HG03460 (cell line): ENCODE results near the gene ARL5C.
"Not testable (repeated sequence)": the region's sequence is repeated elsewhere in the genome, so short reads cannot be mapped to it uniquely, and the experiment has no call there.

Experiments
- ATAC-seq: cut with Tn5 transposase; IDR thresholded peaks from one replicate; pipeline ENCODE4 v1.9.1; 2021; ENCODE audit not compliant: unreplicated experiment

The ARL5C gene

DNA sequence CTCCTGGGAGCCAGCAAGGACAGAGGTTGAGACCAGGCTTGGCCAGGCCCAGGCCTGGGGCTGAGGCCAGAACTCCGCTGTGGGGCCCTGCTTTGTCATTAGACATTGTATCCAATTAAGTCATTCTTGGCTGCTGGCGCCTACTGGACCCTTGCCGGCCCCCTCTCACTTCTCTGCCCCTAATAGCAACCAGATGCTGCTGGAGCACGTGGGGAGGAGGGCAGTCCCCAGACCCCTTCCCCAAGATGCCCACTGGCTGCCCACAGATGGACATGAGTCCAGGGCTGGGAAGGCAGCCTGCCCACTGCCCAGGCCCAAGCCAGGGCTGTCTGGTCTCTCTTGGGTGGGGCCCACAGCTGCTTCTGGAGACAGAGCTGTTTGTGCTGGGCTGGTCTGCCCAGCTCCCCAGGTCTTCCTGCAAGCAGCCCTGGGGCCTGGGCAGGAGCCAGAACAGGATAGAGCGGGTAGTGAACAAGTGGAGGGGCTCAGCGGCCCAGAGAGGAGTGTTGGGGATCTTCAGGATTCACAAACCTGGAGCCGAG, 22.3 kb downstream of the ARL5C start:
- ATAC-seq, result no peak

DNA sequence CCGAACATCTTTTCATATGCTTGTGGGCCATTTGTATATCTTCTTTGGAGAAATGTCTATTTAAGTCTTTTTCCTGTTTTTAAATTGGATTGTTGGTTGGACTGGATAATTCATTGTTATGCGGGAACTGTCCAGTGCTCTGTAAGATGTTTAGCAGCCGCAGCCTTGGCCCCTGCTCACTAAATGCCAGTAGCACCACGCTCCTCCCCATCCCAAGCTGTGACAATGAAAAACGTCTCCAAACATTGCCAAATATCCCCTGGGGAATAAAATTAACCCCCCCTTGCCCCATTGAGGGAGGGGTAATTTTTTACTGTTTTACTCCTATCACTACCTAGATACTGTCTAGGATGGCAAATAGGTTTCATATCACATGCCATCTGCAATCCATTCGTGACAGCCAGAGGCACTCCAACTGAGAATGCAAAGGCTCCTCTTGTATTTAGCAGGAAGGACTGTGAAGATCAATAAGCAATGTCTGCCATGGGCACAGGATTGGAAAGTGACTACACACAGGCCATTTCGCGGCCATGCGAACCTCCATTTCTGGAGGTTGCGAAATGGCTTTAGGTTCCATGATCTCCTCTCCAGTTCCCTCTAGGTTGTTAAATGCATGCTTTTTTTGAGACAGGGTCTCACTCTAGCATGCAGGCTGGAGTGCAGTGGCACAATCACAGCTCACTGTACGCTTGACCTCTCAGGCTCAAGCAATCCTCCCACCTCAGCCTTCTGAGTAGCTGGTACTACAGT, 23.9 kb downstream of the ARL5C start:
- ATAC-seq, result no peak

DNA sequence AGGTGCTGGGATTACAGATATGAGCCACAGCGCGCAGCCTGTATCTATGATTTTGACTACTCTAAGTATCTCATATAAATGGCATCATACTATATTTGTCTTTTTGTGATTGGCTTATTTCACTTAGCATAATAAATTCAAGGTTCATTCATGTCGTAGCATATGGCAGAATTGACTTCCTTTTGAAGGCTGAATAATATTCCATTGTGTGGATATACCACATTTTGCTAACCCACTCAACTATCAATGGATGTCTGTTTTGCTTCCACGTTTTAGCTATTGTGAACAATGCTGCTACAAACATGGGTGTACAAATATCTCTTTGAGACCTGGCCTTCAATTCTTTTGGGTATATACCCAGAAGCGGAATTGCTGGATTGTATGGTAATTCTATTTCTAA, 24.7 kb downstream of the ARL5C start:
- ATAC-seq, result no peak

DNA sequence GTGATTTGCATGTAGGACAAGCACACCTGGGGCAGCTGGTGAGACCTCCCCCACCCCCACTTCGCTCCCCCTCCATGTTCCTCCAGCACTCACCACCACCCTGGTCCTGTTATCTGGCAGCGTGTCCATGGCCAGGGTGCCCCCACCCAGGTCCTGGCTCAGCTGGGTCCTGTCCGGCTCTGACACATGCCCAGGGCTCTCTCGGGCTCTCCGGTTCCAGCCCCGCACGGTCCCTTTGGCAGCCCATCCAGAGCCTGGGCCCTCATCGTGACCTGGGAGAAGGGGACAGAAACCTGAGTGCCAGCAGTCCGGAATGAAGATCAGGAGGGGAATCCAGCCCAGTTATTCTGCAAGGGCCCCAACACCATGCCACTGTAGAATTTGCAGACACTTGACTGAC, 26.4 kb downstream of the ARL5C start:
- no peak for ATAC-seq

DNA sequence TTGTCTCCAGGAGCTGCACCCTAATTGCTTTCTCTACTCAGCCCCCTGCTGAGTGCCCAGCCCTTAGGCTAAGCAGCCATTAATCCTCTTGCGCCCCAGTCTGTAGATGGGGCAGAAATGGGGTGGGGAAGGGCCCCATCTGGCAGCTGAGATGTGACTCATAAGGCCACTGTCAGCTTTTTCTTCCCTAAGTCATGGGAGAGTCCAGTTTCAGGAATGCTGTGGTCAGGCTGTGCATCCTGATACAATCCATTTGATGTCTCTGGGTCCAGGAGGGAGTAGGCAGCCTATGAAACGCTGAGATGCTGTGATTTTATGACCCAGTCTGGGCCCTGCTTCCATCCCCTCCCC, 26.8 kb downstream of the ARL5C start:
- ATAC-seq, result no peak

DNA sequence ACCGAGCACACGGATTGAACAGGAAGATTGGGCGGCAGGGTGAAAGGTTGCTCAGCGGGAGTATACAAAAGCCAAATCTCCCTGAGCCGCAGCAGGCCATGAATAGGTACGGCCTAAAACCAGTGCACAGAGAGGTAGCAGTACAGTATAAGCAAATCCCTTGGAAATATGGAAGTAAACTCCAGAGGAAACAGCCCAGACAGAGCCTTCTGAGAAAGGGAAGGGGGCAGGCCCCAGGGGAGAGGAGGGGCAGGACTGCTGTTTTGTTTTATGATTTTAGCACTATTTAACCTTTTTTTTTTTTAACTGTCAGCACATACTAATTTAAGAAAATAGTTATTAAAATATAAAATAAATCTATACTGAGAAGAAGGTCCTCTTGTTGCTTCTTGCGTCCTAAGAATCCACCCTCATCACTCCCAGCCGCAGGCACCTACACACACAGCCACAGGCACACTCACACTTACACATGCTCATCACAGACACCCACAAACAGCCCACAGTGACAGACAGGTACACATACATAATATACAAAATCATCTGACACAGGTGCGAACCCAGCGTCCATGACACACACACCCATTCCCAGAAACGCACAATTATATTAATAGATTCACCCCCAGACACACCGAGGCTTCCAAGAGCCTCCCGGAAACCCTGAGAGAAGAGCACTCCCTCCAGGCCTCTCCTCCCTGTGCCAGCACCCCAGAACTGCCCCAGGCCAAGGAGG, 27.4 kb downstream of the ARL5C start:
- ATAC-seq, result no peak

DNA sequence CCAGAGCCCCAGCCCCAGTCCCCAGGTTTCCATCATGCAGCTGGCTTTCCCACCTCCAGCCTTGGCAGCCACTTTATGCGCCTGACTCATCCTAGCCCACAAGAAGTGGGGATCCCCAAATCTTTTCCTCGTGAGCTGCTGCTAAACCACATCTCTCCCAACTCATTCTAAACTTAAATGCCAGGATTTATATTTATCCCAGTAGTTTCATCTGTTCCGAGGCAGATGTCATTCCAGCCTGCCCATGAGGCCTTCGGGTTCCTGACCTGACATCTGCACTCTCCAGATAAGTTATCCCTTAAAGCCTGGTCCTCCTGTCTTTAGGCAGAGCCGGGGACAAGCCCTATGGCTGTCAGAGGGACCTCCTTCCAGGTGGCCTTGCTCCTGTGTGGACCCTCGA, 31.1 kb downstream of the ARL5C start:
- no peak for ATAC-seq

DNA sequence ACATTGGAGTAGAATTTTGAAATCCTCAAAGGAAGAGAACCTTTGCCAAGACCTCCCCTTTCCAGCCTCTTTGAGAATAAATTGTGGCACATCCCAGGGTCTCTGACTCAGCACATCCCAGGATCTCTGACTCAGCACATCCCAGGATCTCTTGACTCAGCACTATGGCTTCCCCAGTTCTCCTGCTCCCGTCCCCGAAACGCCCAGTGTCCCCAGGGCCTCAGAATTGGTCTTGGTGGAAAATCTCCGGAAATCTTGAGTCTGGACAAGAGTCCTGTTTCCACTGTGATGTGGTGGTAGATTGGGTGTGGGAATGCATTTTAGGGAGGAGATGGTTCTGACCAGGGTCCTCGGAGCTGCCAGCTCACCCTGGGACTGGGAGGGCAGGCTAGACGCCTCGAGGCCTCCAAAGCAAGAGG, 33.8 kb downstream of the ARL5C start:
- no peak for ATAC-seq

DNA sequence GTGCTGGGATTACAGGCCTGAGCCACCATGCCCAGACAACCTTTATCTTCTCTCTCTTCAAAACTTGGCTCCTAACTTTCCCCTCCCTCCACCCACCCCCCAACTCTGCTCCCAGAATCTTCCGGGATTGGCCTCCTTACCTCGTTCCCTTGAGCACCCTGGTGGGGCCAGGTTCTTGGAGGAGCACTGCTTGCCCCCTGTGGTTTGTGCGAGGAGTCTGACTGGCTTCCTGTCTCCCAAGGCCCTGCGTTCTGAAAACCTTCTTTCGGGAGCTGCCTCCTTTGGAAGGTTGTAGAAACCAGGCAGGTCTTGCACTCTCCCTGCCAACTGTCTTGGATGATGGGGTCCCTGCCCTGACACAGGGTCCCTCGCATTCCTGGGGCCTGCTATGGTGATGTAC, 34.3 kb downstream of the ARL5C start:
- ATAC-seq, result no peak

DNA sequence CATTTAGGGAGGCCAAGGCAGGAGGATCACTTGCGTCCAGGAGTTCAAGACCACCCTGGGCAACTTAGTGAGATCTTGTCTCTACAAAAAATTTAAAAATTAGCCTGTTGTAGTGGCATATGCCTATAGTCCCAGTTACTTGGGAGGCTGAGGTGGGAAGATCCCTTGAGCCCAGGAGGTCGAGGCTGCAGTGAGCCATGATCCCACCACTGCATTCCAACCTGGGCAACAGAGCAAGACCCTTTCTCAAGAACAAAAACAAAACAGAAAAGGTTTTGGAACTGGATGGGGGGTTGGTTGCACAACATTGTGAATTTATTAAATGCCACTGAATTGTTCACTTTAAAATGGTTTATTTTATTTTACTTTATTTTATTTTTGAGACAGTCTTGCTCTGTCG, 35.8 kb downstream of the ARL5C start:
- ATAC-seq, result no peak

DNA sequence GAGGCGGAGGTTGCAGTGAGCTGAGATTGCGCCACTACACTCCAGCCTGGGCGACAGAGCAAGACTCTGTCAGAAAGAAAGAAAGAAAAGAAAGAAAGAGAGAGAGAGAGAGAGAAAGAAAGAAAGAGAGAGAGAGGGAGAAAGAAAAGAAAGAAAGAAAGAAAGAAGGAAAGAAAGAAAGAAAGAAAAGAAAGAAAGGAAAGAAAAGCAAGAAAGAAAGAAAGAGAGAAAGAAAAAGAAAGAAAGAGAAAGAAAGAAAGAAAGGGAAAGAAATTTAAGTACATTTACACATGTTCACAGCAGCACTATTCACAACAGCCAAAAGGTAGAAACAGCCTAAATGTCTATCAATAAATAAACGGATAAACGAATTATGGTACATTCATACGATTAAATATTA, 36.4 kb downstream of the ARL5C start:
- ATAC-seq, result not testable (repeated sequence)

DNA sequence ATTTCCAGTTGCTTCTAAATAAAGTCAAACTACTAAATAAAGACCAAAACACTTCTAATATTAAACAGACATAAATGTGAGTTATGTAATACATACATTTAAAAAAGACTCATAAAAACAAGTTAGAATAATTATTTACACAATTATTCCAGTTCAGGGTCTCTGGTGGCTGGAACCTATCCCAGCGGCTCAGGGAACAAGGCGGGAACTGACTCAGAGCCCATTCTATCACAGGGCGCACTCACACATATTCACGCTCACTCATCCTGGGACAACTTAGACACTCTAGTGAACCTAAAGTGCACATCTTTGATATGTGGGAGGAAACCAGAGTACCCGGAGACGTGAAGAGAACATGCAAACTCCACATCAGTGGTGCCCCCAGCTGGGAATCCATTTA, 39.5 kb downstream of the ARL5C start:
- no peak for ATAC-seq

DNA sequence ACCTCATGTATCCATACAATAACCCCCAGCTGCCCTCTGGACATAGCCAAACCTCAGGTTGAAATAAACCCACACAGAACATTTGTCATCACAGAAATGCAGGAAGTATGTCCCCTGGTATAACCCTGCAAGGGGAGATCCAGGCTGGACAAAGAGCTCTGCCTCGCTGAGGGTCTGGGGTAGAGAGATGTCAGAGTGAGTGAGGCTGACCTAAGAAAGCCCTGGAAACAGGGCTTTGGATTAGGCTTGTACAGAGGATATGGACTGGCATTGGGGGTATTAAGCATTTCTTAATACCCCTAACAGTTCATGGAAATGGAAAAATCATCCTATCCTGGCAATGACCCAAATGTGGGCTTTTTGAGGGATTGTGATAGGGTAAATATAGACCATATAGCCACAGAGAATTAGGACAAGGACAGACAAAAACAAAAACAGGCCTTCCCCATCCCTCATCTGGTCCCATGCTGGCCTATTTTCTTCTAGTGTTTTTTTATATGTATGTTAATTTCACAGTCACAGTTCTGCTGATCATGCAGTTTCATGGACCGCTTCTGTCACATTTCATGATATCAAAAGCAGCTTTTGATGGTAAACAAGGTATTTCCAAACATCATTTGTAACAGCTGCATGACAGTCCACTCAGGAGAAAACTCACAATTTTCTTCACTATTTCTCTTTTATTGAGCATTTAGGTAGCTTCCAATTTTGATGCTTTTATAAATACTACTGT, 40.7 kb downstream of the ARL5C start:
- ATAC-seq, result no peak

DNA sequence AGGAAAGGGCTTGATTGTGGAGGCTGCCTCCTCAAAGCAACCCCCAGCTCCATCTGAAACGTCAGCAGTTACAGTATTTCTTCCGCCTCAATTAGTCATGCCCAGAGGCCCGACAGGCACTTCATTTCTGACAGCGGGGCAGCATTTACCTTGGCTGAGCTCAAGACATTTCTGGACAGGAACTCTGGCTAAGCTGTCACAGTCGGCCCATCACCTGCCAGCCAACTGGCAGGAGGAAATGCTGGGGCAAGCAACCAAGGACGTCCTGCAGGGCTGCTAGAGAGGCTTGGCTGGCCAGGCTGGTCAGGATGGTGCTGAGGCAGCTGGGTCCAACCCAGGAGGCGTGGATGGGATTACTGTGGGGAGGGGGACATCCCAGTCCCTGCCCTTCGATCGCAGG, 42.3 kb downstream of the ARL5C start:
- no peak for ATAC-seq

DNA sequence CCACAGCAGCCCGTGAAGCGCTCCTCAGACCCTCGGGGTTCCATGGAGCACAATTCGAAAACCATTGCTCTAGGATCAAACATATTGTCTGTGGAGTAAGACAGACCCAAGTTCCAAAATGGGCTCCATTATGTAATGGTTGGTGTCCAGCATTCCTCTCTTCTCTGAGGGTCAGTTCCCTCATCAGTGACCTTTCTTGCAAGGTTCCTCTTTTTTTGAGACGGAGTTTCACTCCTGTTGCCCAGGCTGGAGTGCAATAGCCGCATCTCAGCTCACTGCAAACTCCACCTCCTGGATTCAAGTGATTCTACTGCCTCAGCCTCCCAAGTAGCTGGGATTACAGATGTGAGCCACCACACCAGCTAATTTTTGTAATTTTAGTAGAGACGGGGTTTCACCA, 43.0 kb downstream of the ARL5C start:
- ATAC-seq, result no peak

DNA sequence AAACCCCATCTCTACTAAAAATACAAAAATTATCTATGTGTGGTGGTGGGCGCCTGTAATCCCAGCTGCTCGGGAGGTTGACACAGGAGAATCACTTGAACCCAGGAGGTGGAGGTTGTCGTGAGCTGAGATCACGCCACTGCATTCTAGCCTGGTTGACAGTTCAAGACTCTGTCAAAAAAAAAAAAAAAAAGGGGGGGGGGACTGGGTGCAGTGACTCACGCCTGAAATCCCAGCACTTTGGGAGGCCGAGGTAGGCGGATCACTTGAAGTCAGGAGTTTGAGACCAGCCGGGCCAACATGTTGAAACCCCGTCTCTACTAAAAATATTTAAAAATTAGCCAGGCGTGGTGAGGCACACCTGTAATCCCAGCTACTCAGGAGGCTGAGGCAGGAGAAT, 44.0 kb downstream of the ARL5C start:
- ATAC-seq, result not testable (repeated sequence)

DNA sequence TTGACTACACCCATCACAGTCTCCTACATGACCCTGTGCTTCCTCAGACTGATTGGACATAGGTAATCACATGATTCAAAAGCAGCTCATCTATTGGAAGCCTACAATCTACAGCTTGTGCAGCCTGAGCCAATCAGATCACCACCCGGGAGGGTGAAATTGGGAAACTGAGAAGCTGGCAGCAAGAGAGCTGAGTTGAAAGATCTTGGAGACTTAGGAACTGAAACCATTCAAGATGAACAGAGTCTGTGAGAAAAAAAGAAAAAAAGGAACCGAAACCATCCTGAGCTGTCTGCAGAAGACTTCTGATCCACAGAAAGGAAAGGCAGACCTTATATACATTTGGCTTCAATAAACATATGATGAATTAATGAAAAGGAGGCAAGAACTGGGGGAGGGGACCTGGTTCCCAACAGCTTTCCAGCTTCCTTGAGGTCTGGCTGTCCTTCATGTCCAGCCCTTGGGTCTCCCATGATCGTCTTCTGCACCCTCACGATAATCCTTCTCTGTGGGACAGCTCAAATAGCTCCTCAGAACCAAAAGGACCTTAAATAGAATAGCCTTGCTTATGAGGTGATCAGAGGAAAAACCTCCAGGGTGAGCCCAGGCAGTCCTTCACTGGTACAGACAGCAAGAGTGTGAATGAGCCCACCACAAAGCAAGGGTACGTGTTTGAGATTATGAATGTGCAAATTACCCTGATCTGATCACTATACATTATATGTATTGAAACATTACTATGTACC, 47.1 kb downstream of the ARL5C start:
- peak; percentile 52 for ATAC-seq

DNA sequence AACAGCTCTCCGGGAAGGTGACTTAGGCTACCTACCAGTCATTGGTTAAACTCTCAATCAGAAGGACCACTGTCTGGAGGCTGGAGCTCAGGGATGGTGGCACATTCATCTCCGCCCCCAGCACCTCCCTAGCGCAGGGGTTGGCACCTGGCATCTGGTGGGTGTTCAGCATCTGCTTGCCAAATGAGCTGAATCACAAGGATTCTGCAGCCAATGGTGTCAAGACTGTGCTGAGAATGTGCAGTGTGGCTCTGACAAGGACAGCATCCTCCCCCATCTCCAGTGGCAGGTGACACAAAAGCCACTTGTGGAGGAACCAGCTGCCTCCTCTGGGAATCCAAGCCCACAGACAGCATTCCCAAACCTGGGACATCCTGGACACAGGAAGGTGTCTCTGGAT, 49.7 kb downstream of the ARL5C start:
- no peak for ATAC-seq

DNA sequence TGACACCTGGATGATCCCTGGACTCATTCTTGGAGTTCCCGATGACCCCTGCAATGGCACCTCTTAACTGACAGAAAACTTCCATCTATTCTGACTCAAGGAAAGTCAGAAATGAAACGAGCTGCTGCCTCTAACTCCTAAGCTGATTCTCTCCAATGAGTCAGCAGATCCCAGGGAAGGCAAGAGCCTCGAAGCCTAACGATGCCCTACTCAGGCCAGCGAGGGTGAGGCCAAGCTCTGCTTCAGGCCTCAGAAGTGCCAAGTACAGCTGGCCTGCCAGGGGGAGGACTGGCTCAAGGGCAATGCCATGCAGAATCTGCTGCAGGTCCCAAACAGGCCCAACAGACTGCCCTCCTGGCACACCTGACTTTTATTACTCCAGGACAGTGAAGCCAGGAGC, 50.8 kb downstream of the ARL5C start:
- ATAC-seq, result no peak

DNA sequence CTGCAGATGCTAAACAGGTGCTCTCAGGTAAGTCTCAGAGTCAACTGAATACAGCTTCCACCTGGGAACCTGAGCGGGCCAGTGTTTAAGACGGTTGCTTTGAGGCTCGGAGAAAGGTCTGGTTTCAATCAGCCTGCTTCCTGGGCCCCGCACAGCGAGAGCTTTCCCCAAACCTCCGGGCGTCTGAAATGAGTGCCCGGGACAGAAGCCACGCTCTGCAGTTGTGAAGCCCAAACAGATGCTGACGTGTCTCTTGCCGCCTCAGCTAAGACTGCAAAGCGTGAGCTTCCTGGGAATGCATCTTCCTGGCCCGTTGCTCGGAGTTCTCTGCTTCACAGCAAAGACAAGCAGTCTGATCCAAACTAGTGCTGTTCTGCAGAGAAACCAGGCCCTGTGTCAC, 51.2 kb downstream of the ARL5C start:
- no peak for ATAC-seq

DNA sequence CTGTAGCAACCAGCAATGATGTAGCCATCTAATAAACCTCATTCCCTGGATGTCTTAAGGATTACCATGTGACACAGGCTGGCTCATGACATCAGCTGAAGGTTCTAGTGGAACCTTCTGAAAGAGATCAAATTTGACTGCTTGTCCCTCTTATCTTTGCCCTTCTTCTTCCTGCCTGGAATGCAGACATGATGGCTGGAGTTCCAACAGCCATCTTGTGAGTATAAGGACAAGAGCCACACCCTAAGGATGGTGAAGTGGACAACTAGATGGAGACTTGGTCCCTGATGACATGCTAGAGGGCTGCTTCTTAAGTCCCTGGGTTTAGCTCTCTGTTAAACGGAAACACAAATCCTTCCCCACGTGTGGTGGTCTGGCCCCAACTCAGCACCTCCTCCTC, 52.1 kb downstream of the ARL5C start:
- no peak for ATAC-seq
